GM12878 (cell line): ENCODE measurements around the gene HAO2. TPM values are rescaled to one million over a fixed set of nuclear protein-coding genes. Genes with fewer than 3 reads are reported as not detected.
A peak's percentile ranks its signal among the peaks of the same experiment; 100 is the strongest.

Experiments used
- ATAC-seq: fragments of 200-7000 bp; cut with Tn5 transposase; 3 replicates; pipeline ENCODE4 v1.9.1; 2020; ENCODE audit warnings: mild to moderate bottlenecking, moderate library complexity
- BruUV-seq: library from RNA; stranded (reverse); fragments of 400-500 nt; replicated peaks from 2 replicates; lab custom pipeline; 2021; lab: Mats Ljungman, UMichigan
- CTCF ChIA-PET: fragments of 300-600 bp; sonication (Branson Sonifier 250); formaldehyde crosslinking; extraction: SDS; loops from one replicate; lab custom pipeline; 2021; ENCODE audit warnings: inconsistent platforms; lab: Yijun Ruan, JAX
- POLR2A ChIA-PET: fragments of 350-600 bp; formaldehyde crosslinking; extraction: SDS; loops from one replicate; lab custom pipeline; 2021; ENCODE audit warnings: inconsistent platforms; lab: Charles Lee
- RAD21 ChIA-PET: fragments of 300-600 bp; sonication (Branson Sonifier 250); formaldehyde crosslinking; loops from one replicate; lab custom pipeline; 2023; ENCODE audit warnings: antibody characterized with exemption; ENCODE audit not compliant: unreplicated experiment; lab: Charles Lee
- SMC1A ChIA-PET: fragments of 300-600 bp; sonication (Branson Sonifier 250); formaldehyde crosslinking; loops from one replicate; lab custom pipeline; 2023; ENCODE audit not compliant: unreplicated experiment, uncharacterized antibody; lab: Charles Lee
- DNase-seq: peaks from one replicate; pipeline ENCODE4 v3.0.0-alpha.2; 2011; ENCODE audit warnings: low read depth, low spot score
- FAIRE-seq: peaks from 3 replicates; lab custom pipeline; 2011; peaks lifted over from hg19 to GRCh38; lab: Jason Lieb, UNC
- H2AFZ ChIP-seq: 2 replicates; pipeline ENCODE4 v1.6.0; 2011; ENCODE audit warnings: low read depth, low read length, control low read depth; ENCODE audit not compliant: control insufficient read depth
- H3K27ac ChIP-seq: 2 replicates; pipeline ENCODE4 v1.5.1; 2011; ENCODE audit warnings: control low read depth; ENCODE audit not compliant: control insufficient read depth, insufficient read depth
- H3K27me3 ChIP-seq, 2 experiments: replicated peaks in 1 of 2; 2 replicates each; pipeline versions ENCODE4 v1.6.0 to v1.6.1; 2011; ENCODE audit warnings: low read length in 1 of 2; ENCODE audit not compliant: control insufficient read depth in 2 of 2, insufficient read depth in 2 of 2
- H3K36me3 ChIP-seq, 2 experiments: 2 replicates each; pipeline ENCODE4 v1.5.1; 2011; ENCODE audit warnings: low read length in 1 of 2; ENCODE audit not compliant: control insufficient read depth in 2 of 2, insufficient read depth in 2 of 2
- H3K4me1 ChIP-seq: 2 replicates; pipeline ENCODE4 v1.6.1; 2011; ENCODE audit warnings: mild to moderate bottlenecking, low read length, moderate library complexity, mixed read lengths; ENCODE audit not compliant: control insufficient read depth, insufficient read depth
- H3K4me2 ChIP-seq: 2 replicates; pipeline ENCODE4 v1.6.0; 2011; ENCODE audit warnings: control low read depth; ENCODE audit not compliant: control insufficient read depth, insufficient read depth
- H3K4me3 ChIP-seq: fragments of 200-600 bp; sonication (generic); 2 replicates; pipeline ENCODE4 v1.5.1; 2016
- H3K79me2 ChIP-seq: 2 replicates; pipeline ENCODE4 v1.6.0; 2011; ENCODE audit warnings: low read length; ENCODE audit not compliant: control insufficient read depth, insufficient read depth
- H3K9ac ChIP-seq: 2 replicates; pipeline ENCODE4 v1.8.0; 2011; ENCODE audit warnings: low read length, control low read depth, mixed read lengths; ENCODE audit not compliant: control insufficient read depth, insufficient read depth
- H3K9me3 ChIP-seq: replicated peaks from 3 replicates; pipeline ENCODE4 v1.5.1; 2011; ENCODE audit warnings: mild to moderate bottlenecking, low read length; ENCODE audit not compliant: control insufficient read depth, insufficient read depth
- H4K20me1 ChIP-seq: 2 replicates; pipeline ENCODE4 v1.6.0; 2011; ENCODE audit not compliant: control insufficient read depth, insufficient read depth
- E4F1 ChIP-seq: fragments of 450-650 bp; IDR thresholded peaks from 2 replicates; pipeline ENCODE4 v1.6.1; 2018; ENCODE audit warnings: borderline replicate concordance, mild to moderate bottlenecking; ENCODE audit not compliant: partially characterized antibody
- KDM1A ChIP-seq: fragments of 200-600 bp; sonication (generic); IDR thresholded peaks from 2 replicates; pipeline ENCODE4 v1.6.1; 2016; ENCODE audit warnings: borderline replicate concordance
- MXI1 ChIP-seq: fragments of 150-350 bp; IDR thresholded peaks from 2 replicates; pipeline ENCODE4 v1.6.1; 2011; ENCODE audit warnings: low read depth, mild to moderate bottlenecking, inconsistent platforms, low read length, improper control_type of control experiment
- NFXL1 ChIP-seq: fragments of 450-650 bp; IDR thresholded peaks from 2 replicates; pipeline ENCODE4 v1.6.1; 2017; ENCODE audit warnings: antibody characterized with exemption, mild to moderate bottlenecking, borderline replicate concordance
- NKRF ChIP-seq: fragments of 450-650 bp; conservative IDR thresholded peaks from 2 replicates; pipeline ENCODE4 v1.6.1; 2017; ENCODE audit warnings: mild to moderate bottlenecking, moderate library complexity
- POU2F2 ChIP-seq: IDR thresholded peaks from 3 replicates; pipeline ENCODE4 v1.6.1; 2011; ENCODE audit warnings: low read depth, mild to moderate bottlenecking, low read length, borderline replicate concordance
- RELA ChIP-seq: fragments of 450-650 bp; IDR thresholded peaks from 2 replicates; pipeline ENCODE4 v1.8.0; 2014; ENCODE audit warnings: borderline replicate concordance; ENCODE audit not compliant: partially characterized antibody
- RUNX3 ChIP-seq: IDR thresholded peaks from 2 replicates; pipeline ENCODE4 v1.6.1; 2012; ENCODE audit warnings: low read length, inconsistent platforms
- SMC3 ChIP-seq: IDR thresholded peaks from 2 replicates; pipeline ENCODE4 v1.6.1; 2011; ENCODE audit warnings: low read length, improper control_type of control experiment, borderline replicate concordance
- SUPT20H ChIP-seq: IDR thresholded peaks from 2 replicates; pipeline ENCODE4 v1.6.1; 2011; ENCODE audit warnings: low read depth, mild to moderate bottlenecking, low read length, moderate library complexity, borderline replicate concordance; ENCODE audit not compliant: control insufficient read depth
- ZNF274 ChIP-seq: IDR thresholded peaks from one replicate; pipeline ENCODE4 v1.8.0; 2011; ENCODE audit not compliant: insufficient read length, insufficient read depth
- in situ Hi-C: fragments of 300-500 bp; cut with MboI; formaldehyde crosslinking; loops from 9 replicates; pipeline ENCODE4 v1.14.3; 2018; ENCODE audit warnings: mixed read lengths
- intact Hi-C: fragments of 100-400 bp; cut with micrococcal nuclease; formaldehyde crosslinking; loops from one replicate; pipeline ENCODE4 v1.14.2; 2022; ENCODE audit not compliant: unreplicated experiment
- polyA plus RNA-seq, 11 experiments: library from polyadenylated mRNA; depleted of rRNA in 4 of 11; unstranded in 6 of 11; stranded (reverse) in 5 of 11; fragments of >200 nt; fragmentation: Nextera tagmentation in 4 of 11; fragmentation: Illumina TruSeq in 1 of 11; extraction: Ambion mirVana in 4 of 11; extraction: Trizol in 1 of 11; gene quantifications; 1 replicate in 1 of 11; 2 replicates in 10 of 11; pipeline versions ENCODE4 v1.2.1 to v1.2.3, GENCODE V29; 2011 to 2016; ENCODE audit warnings: inconsistent platforms in 2 of 11, missing spikeins in 2 of 11, low read depth in 1 of 11
- total RNA-seq, 4 experiments: library from RNA; depleted of rRNA in 3 of 4; stranded (reverse); fragments of >200 nt in 3 of 4; fragmentation: Illumina TruSeq in 1 of 4; extraction: Trizol in 1 of 4; gene quantifications; 2 replicates each; pipeline versions ENCODE4 v1.2.1 to v1.2.3, GENCODE V29; 2013 to 2021
- TF ChIP-seq, protein P1 (sequence below): fragments of 150-350 bp; IDR thresholded peaks from 2 replicates; pipeline ENCODE4 v1.6.1; 2014; ENCODE audit warnings: mild to moderate bottlenecking, low read depth, low read length
- TF ChIP-seq, protein P2 (sequence below): IDR thresholded peaks from 2 replicates; pipeline ENCODE4 v1.6.1; 2012; ENCODE audit warnings: low read length, inconsistent platforms

HAO2 gene
- total and polyA plus RNA-seq, 10 of the 15 experiments (the other 5 are each of a cell fraction or from before 2014, with no cell fraction given), result not detected

- in situ Hi-C loops (no loop called here), intact Hi-C loops (no loop called here)
- ChIA-PET RAD21 (no interaction called here), SMC1A (no interaction called here), POLR2A (no interaction called here), CTCF (no interaction called here)
- DNase-seq (no peak), FAIRE-seq (peak; percentile 41), ATAC-seq (peak; percentile 41)
- no peaks in the 10 kb centered on the region for H4K20me1 ChIP-seq
- no peaks in the 10 kb centered on the region for H3K4me1 ChIP-seq
- H3K9ac ChIP-seq, result no peak overlapping the region
- TF ChIP-seq, protein P1, sequence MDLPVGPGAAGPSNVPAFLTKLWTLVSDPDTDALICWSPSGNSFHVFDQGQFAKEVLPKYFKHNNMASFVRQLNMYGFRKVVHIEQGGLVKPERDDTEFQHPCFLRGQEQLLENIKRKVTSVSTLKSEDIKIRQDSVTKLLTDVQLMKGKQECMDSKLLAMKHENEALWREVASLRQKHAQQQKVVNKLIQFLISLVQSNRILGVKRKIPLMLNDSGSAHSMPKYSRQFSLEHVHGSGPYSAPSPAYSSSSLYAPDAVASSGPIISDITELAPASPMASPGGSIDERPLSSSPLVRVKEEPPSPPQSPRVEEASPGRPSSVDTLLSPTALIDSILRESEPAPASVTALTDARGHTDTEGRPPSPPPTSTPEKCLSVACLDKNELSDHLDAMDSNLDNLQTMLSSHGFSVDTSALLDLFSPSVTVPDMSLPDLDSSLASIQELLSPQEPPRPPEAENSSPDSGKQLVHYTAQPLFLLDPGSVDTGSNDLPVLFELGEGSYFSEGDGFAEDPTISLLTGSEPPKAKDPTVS, result no peak
- no peak for TF ChIP-seq SUPT20H
- TF ChIP-seq RUNX3, result no peak
- no peak for TF ChIP-seq E4F1
- TF ChIP-seq SMC3, result no peak
- no peak for TF ChIP-seq NKRF
- no peak for TF ChIP-seq MXI1
- no peak for TF ChIP-seq RELA
- no peak for TF ChIP-seq KDM1A
- no peak for TF ChIP-seq NFXL1
- TF ChIP-seq, protein P2, sequence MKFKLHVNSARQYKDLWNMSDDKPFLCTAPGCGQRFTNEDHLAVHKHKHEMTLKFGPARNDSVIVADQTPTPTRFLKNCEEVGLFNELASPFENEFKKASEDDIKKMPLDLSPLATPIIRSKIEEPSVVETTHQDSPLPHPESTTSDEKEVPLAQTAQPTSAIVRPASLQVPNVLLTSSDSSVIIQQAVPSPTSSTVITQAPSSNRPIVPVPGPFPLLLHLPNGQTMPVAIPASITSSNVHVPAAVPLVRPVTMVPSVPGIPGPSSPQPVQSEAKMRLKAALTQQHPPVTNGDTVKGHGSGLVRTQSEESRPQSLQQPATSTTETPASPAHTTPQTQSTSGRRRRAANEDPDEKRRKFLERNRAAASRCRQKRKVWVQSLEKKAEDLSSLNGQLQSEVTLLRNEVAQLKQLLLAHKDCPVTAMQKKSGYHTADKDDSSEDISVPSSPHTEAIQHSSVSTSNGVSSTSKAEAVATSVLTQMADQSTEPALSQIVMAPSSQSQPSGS, result no peak
- no peak for TF ChIP-seq ZNF274
- no peak for TF ChIP-seq POU2F2
- H3K9me3 ChIP-seq, result no peaks in the 10 kb centered on the region
- H3K27ac ChIP-seq, result no peak overlapping the region
- H3K27me3 ChIP-seq, result no peaks in the 10 kb centered on the region
- H3K4me3 ChIP-seq, result no peak overlapping the region
- H2AFZ ChIP-seq, result no peak overlapping the region
- H3K4me2 ChIP-seq, result no peak overlapping the region
- no peaks in the 10 kb centered on the region for H3K79me2 ChIP-seq
- H3K36me3 ChIP-seq, result no peaks in the 10 kb centered on the region
- BruUV-seq, result no TSS peak
Measured at GRCh38 chr1:119422631-119423030, 54.0 kb downstream of the HAO2 start.
